HEK293 (cell line): ENCODE data around the gene LEF1.

Source experiments
- CTCF ChIA-PET: fragments of 350-600 bp; formaldehyde crosslinking; extraction: SDS; loops from one replicate; lab custom pipeline; 2021; ENCODE audit warnings: antibody characterized with exemption; lab: Yijun Ruan, JAX
- POLR2A ChIA-PET: fragments of 300-600 bp; formaldehyde crosslinking; extraction: SDS; loops from one replicate; lab custom pipeline; 2020; ENCODE audit warnings: antibody characterized with exemption, inconsistent platforms; lab: Yijun Ruan, JAX
- H3K27ac ChIP-seq: fragments of 200-500 bp; sonication (Bioruptor generic); 2 replicates; pipeline ENCODE4 v1.5.1; 2014; ENCODE audit warnings: low read depth, low read length, control low read depth, inconsistent platforms; ENCODE audit errors: extremely low read depth
- H3K36me3 ChIP-seq, 2 experiments: fragments of 200-500 bp in 1 of 2; sonication (Bioruptor generic) in 1 of 2; 1 replicate in 1 of 2; 2 replicates in 1 of 2; pipeline ENCODE4 v1.5.1; 2014 to 2017; ENCODE audit warnings: inconsistent platforms in 2 of 2, low read length in 2 of 2; ENCODE audit not compliant: control insufficient read depth in 2 of 2, insufficient read depth in 1 of 2
- H3K4me1 ChIP-seq: fragments of 200-500 bp; sonication (Bioruptor generic); 2 replicates; pipeline ENCODE4 v1.5.1; 2014; ENCODE audit warnings: mild to moderate bottlenecking, low read length, inconsistent platforms; ENCODE audit not compliant: control insufficient read depth, insufficient read depth
- H3K4me3 ChIP-seq: 2 replicates; pipeline ENCODE4 v1.5.1; 2011; ENCODE audit warnings: low read depth, mild to moderate bottlenecking, control low read depth, low read length, moderate library complexity
- H3K9me3 ChIP-seq: fragments of 200-500 bp; sonication (Bioruptor generic); 2 replicates; pipeline ENCODE4 v1.5.1; 2014; ENCODE audit warnings: low read depth, low read length, inconsistent platforms; ENCODE audit not compliant: control insufficient read depth, insufficient read depth
- AEBP2 ChIP-seq: fragments of 450-650 bp; formaldehyde crosslinking; IDR thresholded peaks from 2 replicates; pipeline ENCODE4 v1.5.1; 2016; ENCODE audit warnings: missing biosample characterization, missing genetic modification characterization, borderline replicate concordance
- CTCF ChIP-seq: fragments of 450-650 bp; formaldehyde crosslinking; IDR thresholded peaks from 2 replicates; pipeline ENCODE4 v1.5.1; 2016; ENCODE audit warnings: missing biosample characterization, missing genetic modification characterization
- GLI4 ChIP-seq: fragments of 450-650 bp; formaldehyde crosslinking; IDR thresholded peaks from 2 replicates; pipeline ENCODE4 v1.5.1; 2016; ENCODE audit warnings: missing biosample characterization, missing genetic modification characterization
- KLF10 ChIP-seq: fragments of 450-650 bp; IDR thresholded peaks from 2 replicates; pipeline ENCODE4 v1.5.1; 2018; ENCODE audit warnings: missing biosample characterization, mild to moderate bottlenecking, missing genetic modification characterization
- PRDM1 ChIP-seq: fragments of 450-650 bp; formaldehyde crosslinking; IDR thresholded peaks from 2 replicates; pipeline ENCODE4; 2016; ENCODE audit warnings: missing biosample characterization, missing genetic modification characterization
- REPIN1 ChIP-seq: fragments of 450-650 bp; formaldehyde crosslinking; IDR thresholded peaks from 2 replicates; pipeline ENCODE4 v1.5.1; 2017; ENCODE audit warnings: missing biosample characterization, missing genetic modification characterization, low read depth
- SCRT2 ChIP-seq: fragments of 450-650 bp; formaldehyde crosslinking; IDR thresholded peaks from 2 replicates; pipeline ENCODE4 v1.5.1; 2016; ENCODE audit warnings: missing biosample characterization, missing genetic modification characterization
- SP7 ChIP-seq: fragments of 450-650 bp; formaldehyde crosslinking; IDR thresholded peaks from 2 replicates; pipeline ENCODE4 v1.5.1; 2016; ENCODE audit warnings: missing biosample characterization, missing genetic modification characterization
- TCF7L2 ChIP-seq: IDR thresholded peaks from 2 replicates; pipeline ENCODE4 v1.6.1; 2011; ENCODE audit warnings: low read depth, mild to moderate bottlenecking, inconsistent platforms, low read length, moderate library complexity, borderline replicate concordance
- WT1 ChIP-seq: fragments of 450-650 bp; formaldehyde crosslinking; IDR thresholded peaks from 2 replicates; pipeline ENCODE4 v1.5.1; 2016; ENCODE audit warnings: missing biosample characterization, missing genetic modification characterization
- YY1 ChIP-seq: fragments of 450-650 bp; formaldehyde crosslinking; IDR thresholded peaks from 2 replicates; pipeline ENCODE4 v1.5.1; 2018; ENCODE audit warnings: missing biosample characterization, missing genetic modification characterization
- ZNF140 ChIP-seq: fragments of 450-650 bp; formaldehyde crosslinking; IDR thresholded peaks from 2 replicates; pipeline ENCODE4 v1.5.1; 2016; ENCODE audit warnings: missing biosample characterization, missing genetic modification characterization
- ZNF146 ChIP-seq: fragments of 450-650 bp; formaldehyde crosslinking; IDR thresholded peaks from 2 replicates; pipeline ENCODE4 v1.5.1; 2016; ENCODE audit warnings: missing biosample characterization, missing genetic modification characterization
- ZNF169 ChIP-seq: fragments of 450-650 bp; formaldehyde crosslinking; IDR thresholded peaks from 2 replicates; pipeline ENCODE4 v1.5.1; 2016; ENCODE audit warnings: missing biosample characterization, missing genetic modification characterization
- ZNF18 ChIP-seq: fragments of 450-650 bp; formaldehyde crosslinking; IDR thresholded peaks from 2 replicates; pipeline ENCODE4 v1.5.1; 2016; ENCODE audit warnings: missing biosample characterization, missing genetic modification characterization
- ZNF26 ChIP-seq: fragments of 450-650 bp; formaldehyde crosslinking; IDR thresholded peaks from 2 replicates; pipeline ENCODE4 v1.5.1; 2016; ENCODE audit warnings: missing biosample characterization, missing genetic modification characterization
- ZNF350 ChIP-seq: fragments of 450-650 bp; formaldehyde crosslinking; IDR thresholded peaks from 2 replicates; pipeline ENCODE4 v1.5.0; 2017; ENCODE audit warnings: missing biosample characterization, mild to moderate bottlenecking, missing genetic modification characterization
- ZNF416 ChIP-seq: fragments of 450-650 bp; formaldehyde crosslinking; IDR thresholded peaks from 2 replicates; pipeline ENCODE4 v1.5.1; 2016; ENCODE audit warnings: missing biosample characterization, missing genetic modification characterization
- ZNF521 ChIP-seq: fragments of 450-650 bp; formaldehyde crosslinking; IDR thresholded peaks from 2 replicates; pipeline ENCODE4 v1.5.1; 2017; ENCODE audit warnings: missing biosample characterization, mild to moderate bottlenecking, missing genetic modification characterization
- ZNF600 ChIP-seq: fragments of 450-650 bp; formaldehyde crosslinking; IDR thresholded peaks from 2 replicates; pipeline ENCODE4 v1.5.1; 2016; ENCODE audit warnings: missing biosample characterization, missing genetic modification characterization
- ZNF624 ChIP-seq: fragments of 450-650 bp; formaldehyde crosslinking; IDR thresholded peaks from 2 replicates; pipeline ENCODE4 v1.5.1; 2017; ENCODE audit warnings: missing biosample characterization, missing genetic modification characterization
- ZNF701 ChIP-seq: fragments of 450-650 bp; formaldehyde crosslinking; IDR thresholded peaks from 2 replicates; pipeline ENCODE4 v1.5.1; 2016; ENCODE audit warnings: missing biosample characterization, missing genetic modification characterization
- ZSCAN16 ChIP-seq: fragments of 450-650 bp; formaldehyde crosslinking; IDR thresholded peaks from 2 replicates; pipeline ENCODE4 v1.5.1; 2016; ENCODE audit warnings: missing biosample characterization, missing genetic modification characterization

The LEF1 gene

GRCh38 chr4:108005807-108006206 lies 162.9 kb downstream of the LEF1 start:
- H3K4me1 ChIP-seq, result no peaks in the 10 kb centered on the region
- H3K36me3 ChIP-seq, result peaks cover 2 to 21% of the 10 kb centered on the region in 2 experiments; a peak in 2 of 3 replicates
- ChIA-PET CTCF (interaction anchor here (0.6 to 1.5 kb wide), 2 partner anchors 13 to 1909 kb away, joined by 5 to 7 read pairs; no protein-coding TSS in a partner anchor), POLR2A (no interaction called here)
- H3K9me3 ChIP-seq, result no peaks in the 10 kb centered on the region
- no peak overlapping the region for H3K4me3 ChIP-seq
- H3K27ac ChIP-seq, result no peak overlapping the region
- TF ChIP-seq KLF10 (tag by site-specific recombination) (no peak), AEBP2 (tag by site-specific recombination) (no peak), SCRT2 (no peak), YY1 (tag by site-specific recombination) (no peak)

- ChIA-PET POLR2A (no interaction called here), CTCF (interaction anchor here (0.6 kb wide), 1 partner anchor 1567 kb away, joined by 6 read pairs; no protein-coding TSS in a partner anchor)
- H3K27ac ChIP-seq, result no peak overlapping the region
- no peaks in the 10 kb centered on the region for H3K9me3 ChIP-seq
- no peaks in the 10 kb centered on the region for H3K4me1 ChIP-seq
- TF ChIP-seq ZNF146 (tag by site-specific recombination), result no peak
- TF ChIP-seq CTCF (tag by site-specific recombination), result no peak
- TF ChIP-seq ZNF600 (tag by site-specific recombination), result no peak
- no peak for TF ChIP-seq ZNF521 (tag by site-specific recombination)
- TF ChIP-seq ZNF701 (tag by site-specific recombination), result no peak
- no peak for TF ChIP-seq ZNF140 (tag by site-specific recombination)
- no peak for TF ChIP-seq ZSCAN16 (tag by site-specific recombination)
- TF ChIP-seq PRDM1 (tag by site-specific recombination), result no peak
- TF ChIP-seq GLI4 (tag by site-specific recombination), result no peak
- TF ChIP-seq ZNF416 (tag by site-specific recombination), result no peak
- no peak for TF ChIP-seq SP7 (tag by site-specific recombination)
- TF ChIP-seq ZNF18, result no peak
- TF ChIP-seq TCF7L2, result no peak
- TF ChIP-seq ZNF624 (tag by site-specific recombination), result no peak
- no peak for TF ChIP-seq ZNF350 (tag by site-specific recombination)
- TF ChIP-seq REPIN1, result no peak
- no peak for TF ChIP-seq WT1
- TF ChIP-seq ZNF26 (tag by site-specific recombination), result no peak
- no peak for TF ChIP-seq ZNF169 (tag by site-specific recombination)
- H3K4me3 ChIP-seq, result no peak overlapping the region
- H3K36me3 ChIP-seq, result peaks cover 0 to 13% of the 10 kb centered on the region in 2 experiments; a peak in 1 of 3 replicates
Observed at GRCh38 chr4:108004646-108005045, 164.1 kb downstream of the LEF1 start.
